Measurements from ENCODE around the gene UTP4.
A peak's percentile ranks its signal among the peaks of the same experiment; 100 is the strongest.

The UTP4 gene

GRCh38 chr16:69190046-69190588 is 57.7 kb downstream of the UTP4 start:
- no peak for DNase-seq
- intact Hi-C loops (cut with DNase I): no loop called here

- no peak for DNase-seq
- intact Hi-C loops (cut with DNase I): no loop called here
Measured at GRCh38 chr16:69190598-69190997, 58.1 kb downstream of the UTP4 start.

- intact Hi-C loops (cut with DNase I): no loop called here
- no peak for DNase-seq
Measured at GRCh38 chr16:69191136-69191535, 58.7 kb downstream of the UTP4 start.

DNA sequence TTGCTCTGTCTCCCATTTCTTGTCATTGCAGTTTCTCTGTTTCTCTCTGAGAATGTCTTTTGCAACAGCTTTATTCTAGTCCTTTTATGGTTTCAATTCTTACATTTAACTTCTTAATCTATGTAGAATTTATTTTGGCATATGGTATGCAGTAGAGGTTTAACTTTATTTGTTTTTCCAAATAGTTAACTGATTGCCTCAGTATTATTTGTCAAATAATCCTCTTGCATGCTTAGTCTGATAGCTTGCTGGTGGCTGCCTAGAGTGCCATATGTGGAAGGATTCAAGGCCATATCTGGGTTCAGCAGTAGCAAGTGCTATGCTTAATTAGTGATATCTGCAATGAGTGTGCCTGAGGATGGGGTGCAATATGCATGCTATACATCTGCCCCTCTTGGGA is 61.4 kb downstream of the UTP4 start:
- intact Hi-C loops (cut with DNase I): no loop called here
- no peak for DNase-seq

GRCh38 chr16:69194488-69194887 is 62.0 kb downstream of the UTP4 start:
- intact Hi-C loops (cut with DNase I): no loop called here
- DNase-seq: no peak

DNA sequence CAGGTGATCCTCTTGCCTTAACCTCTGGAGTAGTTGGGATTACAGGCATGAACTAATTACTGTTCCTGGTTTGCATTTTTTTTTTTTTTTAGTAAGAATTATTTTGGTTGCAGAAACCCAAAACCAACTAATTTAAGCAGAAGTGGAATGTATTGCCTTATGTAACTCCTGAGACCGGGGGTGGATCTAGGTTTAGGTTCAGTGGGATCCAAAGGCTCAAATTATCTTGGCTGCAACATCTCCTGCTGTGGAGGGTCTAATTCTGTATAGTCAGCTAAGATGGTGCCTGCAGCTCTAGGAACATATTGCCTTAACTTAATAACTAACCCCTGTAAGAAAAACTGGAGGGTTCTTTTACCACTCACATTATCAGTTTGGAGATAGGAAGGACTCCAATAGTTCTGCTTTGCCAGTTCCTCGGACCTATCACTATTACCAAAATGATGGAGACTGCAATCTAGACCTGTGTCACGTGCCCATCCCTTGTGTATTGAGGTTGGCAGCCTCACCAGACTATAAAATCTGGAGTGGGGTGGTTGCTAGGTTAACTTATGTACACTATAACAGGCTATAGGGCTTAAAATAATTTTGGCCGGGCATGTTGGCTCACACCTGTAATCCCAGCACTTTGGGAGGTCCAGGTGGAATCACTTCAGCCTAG is 63.0 kb downstream of the UTP4 start:
- intact Hi-C loops (cut with DNase I): no loop called here
- DNase-seq: peak in 11 of 42 donors; percentile 16 to 71 (median 35)

- intact Hi-C loops (cut with DNase I): no loop called here
- no peak for DNase-seq
Measured at GRCh38 chr16:69197573-69197972, 65.1 kb downstream of the UTP4 start.

DNA sequence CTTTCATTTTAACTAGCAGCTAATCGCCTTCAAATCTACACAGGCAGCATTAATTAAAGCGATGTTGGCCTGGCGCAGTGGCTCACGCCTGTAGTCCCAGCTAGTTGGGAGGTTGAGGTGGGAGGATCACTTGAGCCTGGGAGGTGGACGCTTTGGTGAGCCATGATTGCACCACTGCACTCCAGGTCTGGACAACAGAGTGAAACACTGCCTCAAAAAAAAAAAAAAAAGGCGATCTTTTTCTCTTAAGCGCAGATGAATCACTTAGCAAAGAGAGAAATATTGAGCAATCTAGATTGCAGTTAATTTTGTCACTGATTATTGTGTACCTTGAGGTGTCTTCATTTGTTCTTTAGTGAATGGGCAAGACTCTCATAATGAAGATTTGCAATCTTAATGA is 66.9 kb downstream of the UTP4 start:
- DNase-seq: no peak
- intact Hi-C loops (cut with DNase I): no loop called here

GRCh38 chr16:69201291-69201690 is 68.8 kb downstream of the UTP4 start:
- intact Hi-C loops (cut with DNase I): no loop called here
- DNase-seq: no peak

DNA sequence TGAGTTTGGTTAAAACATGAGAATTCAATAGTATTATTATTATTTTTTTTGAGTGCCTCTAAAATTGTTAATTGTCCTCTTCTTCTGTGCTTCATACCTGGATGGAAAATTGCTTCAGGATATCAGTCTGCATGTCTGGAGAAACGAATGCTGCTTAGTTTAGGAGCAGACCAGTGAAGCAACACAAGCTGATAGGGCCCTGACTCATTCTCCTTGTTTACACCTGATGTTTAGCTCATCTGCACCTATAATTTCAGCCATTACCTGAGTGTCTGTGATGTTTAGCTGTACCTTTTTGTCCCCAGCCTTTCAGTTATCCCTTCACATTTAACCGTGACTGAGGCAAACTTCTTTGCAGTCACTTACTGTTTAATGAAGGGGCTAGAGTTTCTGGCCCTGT is 69.3 kb downstream of the UTP4 start:
- intact Hi-C loops (cut with DNase I): no loop called here
- DNase-seq: no peak

- intact Hi-C loops (cut with DNase I): no loop called here
- DNase-seq: no peak
Measured at GRCh38 chr16:69204172-69204571, 71.7 kb downstream of the UTP4 start.

- intact Hi-C loops (cut with DNase I): no loop called here
- DNase-seq: no peak
Measured at GRCh38 chr16:69209735-69210134, 77.3 kb downstream of the UTP4 start.

- intact Hi-C loops (cut with DNase I): no loop called here
- peak in 1 of 42 donors; percentile 11 for DNase-seq
Measured at GRCh38 chr16:69217433-69217832, 85.0 kb downstream of the UTP4 start.
